GM21526 (cell line): ENCODE measurements around the gene CCDC85C.
"Not testable (repeated sequence)": the region's sequence is repeated elsewhere in the genome, so short reads cannot be mapped to it uniquely, and the experiment has no call there.

ENCODE experiments used
- ATAC-seq: cut with Tn5 transposase; IDR thresholded peaks from one replicate; pipeline ENCODE4 v1.9.1; 2021; ENCODE audit warnings: moderate library complexity; ENCODE audit not compliant: unreplicated experiment, low FRiP score

Gene CCDC85C

DNA sequence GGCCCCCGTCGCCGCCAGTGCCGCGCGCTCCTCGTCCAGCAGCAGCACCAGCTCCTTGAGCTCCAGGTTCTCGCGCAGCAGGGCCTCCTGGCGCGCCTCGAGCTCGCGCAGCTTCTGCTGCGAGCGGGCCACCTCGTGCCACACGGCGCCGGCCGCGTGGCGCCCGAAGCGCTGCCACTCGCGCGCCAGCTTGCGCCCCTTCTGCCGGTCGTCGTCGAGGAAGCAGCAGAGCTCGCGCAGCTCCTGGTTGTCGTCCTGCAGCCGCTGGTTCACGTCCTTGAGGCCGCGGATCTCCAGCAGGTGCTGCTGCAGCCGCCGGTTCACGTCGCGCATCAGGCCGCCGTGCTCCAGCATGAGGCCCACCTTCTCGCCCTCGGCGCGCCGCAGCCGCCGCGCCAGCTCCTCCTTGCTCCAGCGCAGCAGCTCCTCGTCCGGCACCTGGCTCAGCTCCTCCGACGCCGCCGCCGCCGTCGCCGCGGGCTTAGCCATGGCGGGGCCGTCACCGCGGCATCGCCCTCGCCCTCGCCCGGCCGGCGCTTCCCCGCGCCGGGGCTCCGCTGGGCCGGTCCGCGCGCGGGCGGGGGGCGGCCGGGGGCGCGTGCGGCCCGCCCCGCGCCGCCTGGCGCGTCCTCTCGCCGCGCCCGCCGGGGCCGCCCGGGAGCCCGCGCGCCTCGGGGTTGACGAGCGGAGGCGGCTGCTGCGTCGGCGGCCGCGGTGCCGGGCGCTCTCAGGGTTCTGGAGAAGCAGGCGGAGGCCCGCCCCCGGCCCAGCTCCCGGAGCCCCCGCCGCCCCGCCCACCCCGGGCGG, at the start of gene CCDC85C:
Gene CCDC85C, minus strand, starts transcription at position 737 of the 807 bp plus-strand sequence. Its CDS starts 248 bp downstream, at position 489.
- no peak for ATAC-seq

- ATAC-seq: no peak
Observed at GRCh38 chr14:99651953-99652746, 48.1 kb upstream of the CCDC85C start.

DNA sequence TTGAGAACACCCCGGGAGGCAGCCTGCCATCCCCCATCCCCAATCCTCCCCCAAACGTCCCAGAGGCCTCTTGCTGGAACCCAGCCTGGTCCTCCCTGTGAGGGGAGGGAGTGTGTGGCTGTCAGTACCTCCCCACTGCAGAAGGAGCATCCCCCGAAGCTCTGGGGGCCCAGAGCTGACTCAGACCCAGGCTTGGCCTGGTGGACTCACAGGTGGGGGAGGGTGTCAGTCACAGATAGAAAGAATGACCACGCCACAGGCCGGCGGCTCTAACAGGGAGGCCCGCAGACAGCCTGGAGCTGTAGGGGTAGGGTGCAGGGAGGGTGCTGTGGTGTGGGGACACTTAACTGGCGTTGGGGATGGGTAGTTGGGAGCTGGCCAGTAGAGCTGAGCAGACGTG, 46.2 kb upstream of the CCDC85C start:
- no peak for ATAC-seq

DNA sequence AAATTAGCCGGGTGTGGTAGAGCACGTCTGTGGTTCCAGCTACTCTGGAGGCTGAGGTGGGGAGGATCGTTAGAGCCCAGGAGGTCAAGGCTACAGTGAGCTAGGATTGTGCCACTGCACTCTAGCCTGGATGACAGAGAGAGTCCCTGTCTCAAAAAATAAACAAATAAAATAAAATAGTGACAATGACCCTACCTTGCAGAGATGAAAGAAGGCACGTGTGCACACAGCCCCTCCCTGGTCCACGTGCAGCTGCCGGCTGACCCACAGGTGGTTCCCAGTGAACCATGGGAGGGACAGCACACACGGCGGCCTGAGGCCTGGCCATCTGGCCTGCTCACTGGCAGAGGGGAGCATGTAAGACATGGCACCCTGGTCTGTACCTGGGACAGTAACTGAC, 45.6 kb upstream of the CCDC85C start:
- ATAC-seq: no peak

DNA sequence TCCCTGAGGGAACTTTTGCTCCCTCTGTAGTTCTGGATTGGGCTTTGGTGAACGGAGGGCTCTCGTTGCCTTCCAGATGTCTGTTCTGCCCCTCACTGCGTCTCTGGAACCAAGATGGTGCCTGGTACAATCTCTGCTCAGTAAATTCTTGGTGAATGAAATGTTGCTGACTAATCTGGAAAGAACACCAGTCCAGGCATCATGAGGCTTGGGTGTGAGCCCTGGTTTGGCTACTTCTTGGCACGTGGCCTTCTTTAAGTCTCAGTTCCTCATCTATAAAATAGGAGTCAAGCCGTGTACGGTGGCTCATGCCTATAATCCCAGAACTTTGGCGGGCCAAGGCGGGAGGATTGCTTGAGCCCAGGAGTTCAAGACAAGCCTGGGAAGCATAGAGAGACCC, 45.2 kb upstream of the CCDC85C start:
- no peak for ATAC-seq

DNA sequence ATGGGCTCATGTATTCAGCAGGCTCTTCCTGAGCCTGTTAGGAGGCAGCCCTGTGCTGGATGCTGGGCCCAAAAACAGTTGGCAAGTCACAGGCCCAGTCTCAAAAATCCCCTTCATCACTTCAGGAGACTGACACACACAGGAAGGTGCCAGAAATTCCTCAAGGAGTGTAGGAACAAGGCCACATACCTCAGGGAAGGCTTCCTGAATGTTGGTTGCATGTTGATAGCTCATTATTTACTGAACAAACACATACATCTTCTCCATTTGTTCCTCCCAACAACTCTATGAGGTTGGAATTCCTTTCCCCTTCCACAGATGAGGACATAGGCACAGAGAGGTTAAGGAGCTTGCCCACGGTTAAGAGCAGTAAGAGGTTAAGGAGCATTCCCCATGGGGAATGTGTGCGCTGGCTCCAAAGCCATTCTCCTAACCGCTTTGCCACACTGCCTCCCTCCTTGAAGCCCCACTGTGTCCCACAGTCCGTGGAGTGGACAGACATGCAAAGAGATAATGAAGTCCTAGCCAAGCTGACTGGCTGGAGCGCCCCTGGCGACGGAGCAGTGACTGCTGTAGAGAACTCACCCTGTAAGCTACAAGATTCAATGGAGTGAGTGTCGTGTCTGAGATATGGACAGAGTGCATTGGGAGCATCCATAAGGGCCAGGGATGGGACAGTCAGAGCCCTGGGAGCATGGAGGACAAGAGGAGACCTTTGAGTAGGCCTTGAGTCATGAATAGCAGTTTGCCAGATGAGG, 44.2 kb upstream of the CCDC85C start:
- ATAC-seq: no peak

DNA sequence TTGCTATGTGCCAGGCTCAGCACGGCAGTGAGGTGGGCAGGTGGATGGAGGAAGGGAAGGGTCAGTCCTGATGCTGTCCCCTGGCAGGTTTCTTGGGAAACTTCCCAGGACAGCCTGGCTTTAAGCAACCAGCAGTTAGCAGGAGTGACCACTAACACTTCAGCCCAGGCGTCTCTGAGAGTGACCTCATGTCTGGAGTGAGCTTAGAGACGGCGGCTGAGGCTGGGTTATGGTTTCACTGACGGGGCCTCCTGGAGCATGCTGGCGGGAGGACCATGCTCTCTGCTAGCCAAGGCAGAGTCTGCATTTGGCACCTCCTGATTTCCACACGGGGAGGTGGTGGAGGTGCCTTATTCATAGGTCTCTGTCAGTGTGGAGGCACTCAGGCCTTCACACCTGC, 43.4 kb upstream of the CCDC85C start:
- no peak for ATAC-seq

DNA sequence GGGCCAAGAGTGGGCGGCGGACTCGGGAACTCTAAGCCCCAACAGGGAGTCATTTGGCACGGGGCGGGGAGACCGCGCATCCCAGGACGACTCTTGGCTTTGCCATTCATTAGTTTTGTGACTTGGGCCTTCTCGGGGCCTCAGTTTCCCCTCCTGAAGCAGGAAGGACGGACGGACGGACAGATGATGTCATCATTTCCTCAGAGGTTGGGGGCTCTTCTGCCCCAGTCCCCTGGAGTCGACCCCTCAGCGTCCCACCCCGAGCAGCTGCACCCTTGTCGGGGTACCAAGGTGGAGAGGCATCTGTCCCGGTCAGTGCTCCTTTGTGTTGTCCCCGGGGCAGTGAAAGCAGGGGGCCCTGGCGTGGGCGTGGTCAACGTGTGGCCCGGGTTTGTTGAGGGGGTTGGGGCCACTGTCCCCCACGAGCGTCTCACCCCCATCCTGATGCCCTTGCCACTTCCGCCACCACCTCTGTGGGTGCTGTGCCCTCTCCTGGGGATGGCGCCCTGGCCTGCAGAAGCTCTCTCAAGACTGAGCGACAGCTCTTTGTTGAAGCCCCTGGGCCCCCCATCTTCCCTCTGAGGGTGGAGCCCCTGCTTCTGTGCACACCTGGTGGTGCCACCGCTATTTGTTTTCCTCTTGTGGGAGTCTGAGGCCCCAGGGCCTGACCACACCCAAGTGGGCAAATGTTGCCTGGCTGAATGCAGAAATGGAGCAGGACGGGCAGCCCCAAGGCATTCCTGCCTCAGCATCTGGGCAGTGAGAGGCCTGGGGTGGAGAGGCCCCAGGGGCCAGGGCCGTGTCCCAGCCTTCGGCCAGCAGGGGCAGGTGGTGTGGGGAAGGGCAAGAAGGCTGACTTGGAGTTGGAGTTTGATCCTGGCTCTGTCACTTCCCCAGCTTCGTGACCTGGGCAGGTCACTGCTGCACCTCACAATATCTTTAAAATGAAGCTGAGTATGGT, 41.8 kb upstream of the CCDC85C start:
- no peak for ATAC-seq

DNA sequence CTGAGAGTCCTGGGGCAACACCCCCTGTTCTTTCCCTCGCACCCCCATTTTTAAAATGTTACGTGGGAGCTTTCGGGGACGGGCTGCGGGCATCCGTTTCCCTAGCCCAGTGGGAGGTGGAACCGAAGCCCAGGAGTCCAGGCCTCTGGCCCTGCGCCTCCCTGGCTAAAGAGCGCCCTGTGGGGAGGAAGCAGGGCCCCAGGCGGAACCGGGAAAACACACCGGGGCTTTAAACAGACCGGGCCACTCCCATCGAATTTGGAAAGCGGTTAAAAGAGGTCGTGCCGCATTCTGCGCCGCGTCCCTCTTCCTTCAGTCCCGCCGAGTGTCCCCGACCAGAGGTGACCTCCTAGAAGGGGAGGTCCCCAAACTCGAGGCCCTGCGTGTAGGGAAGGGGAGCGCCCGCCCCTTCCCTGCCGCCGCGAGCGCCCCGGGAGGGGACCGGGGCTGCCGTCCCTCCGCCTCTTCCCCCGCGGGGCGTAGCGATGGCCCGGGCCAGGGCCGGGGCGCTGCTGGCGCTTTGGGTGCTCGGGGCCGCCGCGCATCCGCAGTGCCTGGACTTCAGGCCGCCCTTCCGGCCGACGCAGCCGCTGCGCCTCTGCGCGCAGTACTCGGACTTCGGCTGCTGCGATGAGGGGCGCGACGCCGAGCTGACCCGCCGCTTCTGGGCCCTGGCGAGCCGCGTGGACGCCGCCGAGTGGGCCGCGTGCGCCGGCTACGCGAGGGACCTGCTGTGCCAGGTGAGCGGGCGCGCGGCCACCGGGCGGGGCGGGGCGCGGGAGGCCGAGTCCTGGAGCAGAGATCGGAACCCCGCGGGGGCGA, 40.9 kb upstream of the CCDC85C start, which contains the start of gene HHIPL1:
Gene HHIPL1, plus strand, starts transcription at position 407 of the 822 bp plus-strand sequence. Its CDS starts 79 bp downstream, at position 486.
- ATAC-seq: no peak

DNA sequence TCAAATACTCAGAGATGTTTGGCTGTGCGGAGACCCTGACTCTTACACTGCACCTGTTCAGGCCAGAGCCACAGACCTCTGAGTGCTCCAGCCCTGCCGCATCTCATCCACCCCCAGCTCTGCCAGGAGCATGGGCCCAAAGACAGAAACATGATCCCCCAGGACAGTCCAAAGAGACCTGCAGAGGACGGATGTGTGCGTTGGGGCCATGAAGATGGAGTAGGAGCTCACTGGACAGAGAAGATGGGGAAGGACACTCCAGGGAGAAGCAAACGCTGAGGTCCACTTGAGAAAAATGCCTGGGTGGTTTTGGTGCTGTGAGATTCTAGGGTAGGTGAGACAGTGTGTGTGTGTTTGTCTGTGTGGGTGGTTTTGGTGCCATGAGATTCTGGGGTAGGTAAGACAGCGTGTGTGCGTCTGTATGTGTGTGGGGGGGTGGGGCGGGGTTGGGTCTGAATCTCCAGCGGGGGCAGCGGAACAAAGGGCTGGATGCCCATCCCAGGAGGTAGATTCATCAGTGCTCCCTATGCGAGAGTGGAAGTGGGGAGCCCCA, 40.1 kb upstream of the CCDC85C start:
- ATAC-seq: no peak

GRCh38 chr14:99643343-99643742, 39.3 kb upstream of the CCDC85C start:
- ATAC-seq: no peak

DNA sequence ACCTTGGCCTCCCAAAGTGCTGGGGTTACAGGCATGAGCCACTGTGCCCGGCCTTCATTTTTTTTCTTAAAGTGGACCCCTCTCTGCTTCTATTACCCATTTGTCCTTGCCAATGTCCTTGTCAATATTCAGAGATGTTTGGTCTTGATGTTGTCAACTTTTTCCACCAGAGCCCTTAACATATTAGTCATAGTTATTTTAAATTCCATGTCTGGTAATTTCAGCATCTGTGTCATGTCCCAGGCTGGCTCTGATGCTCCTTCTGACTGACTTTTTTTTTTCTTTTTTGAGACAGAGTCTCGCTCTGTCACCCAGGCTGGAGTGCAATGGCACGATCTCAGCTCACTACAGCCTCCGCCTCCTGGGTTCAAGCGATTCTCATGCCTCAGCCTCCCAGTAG, 38.8 kb upstream of the CCDC85C start:
- ATAC-seq: not testable (repeated sequence)

- ATAC-seq: no peak
Observed at GRCh38 chr14:99637624-99638023, 33.6 kb upstream of the CCDC85C start.

DNA sequence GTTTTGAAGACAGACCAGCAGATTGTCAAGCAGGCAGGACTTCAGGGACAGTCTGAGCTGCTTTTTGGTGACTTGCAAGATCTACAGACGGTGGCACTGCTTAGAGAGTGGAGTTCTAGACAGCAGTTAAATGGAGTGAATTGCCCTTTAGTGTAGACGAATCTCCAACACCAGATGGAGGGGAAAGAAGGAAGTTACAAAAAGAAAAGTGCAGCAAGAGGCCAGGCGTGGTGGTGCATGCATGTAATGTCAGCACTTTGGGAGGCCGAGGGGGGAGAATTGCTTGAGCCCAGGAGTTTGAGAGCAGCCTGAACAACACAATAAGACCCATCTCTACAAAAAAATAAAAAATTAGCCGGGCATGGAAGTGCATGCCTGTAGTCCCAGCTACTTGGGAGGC, 32.5 kb upstream of the CCDC85C start:
- no peak for ATAC-seq

DNA sequence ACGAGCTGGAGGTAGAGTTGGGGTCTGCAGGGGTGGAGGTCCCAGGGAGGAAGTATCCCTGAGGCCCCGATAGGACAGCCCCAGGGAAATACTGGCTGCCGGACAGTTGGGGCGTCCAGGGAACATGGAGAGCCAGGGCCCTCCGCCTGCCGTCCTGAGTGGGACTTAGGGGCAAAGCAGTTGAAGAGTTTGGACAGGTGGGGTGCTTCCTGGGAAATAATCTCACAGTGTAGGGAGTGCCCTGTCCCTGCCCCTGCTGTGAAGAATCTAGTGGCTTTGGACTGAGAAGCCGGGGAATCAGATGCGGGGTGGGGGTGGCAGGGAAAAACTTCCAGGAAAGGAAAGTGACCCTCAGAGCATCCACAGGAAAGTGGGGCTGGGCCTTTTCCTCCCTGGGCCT, 31.1 kb upstream of the CCDC85C start:
- ATAC-seq: no peak

- ATAC-seq: no peak
Observed at GRCh38 chr14:99634443-99634842, 30.4 kb upstream of the CCDC85C start.

DNA sequence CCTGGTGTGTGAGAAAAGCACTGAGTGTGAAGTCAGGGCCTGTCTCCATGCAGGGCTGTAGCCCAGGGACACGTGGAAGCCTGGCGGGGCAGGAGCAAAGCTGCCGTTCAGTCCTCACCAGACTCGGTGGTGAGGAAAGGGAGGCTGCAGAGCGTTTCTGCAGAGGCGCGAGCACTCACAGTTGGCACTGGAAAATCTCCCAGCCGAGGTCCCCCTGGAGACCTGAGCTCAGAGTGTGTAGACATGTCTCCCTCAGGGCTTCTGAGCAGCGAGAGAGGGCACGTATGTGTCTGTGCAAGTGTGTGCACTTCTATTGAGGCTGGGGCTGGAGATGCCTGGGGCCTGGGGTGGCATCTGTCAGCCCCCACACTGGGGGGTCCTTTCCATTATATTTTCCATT, 29.9 kb upstream of the CCDC85C start:
- ATAC-seq: no peak

GRCh38 chr14:99633141-99633540, 29.1 kb upstream of the CCDC85C start:
- no peak for ATAC-seq
